ENCODE data around the gene BFSP1. TPM values are rescaled to one million over a fixed set of nuclear protein-coding genes. Genes with fewer than 3 reads are reported as not detected.

BFSP1 gene
- total RNA-seq, 1 donor: 2.9 TPM

- no peak for TF ChIP-seq CTCF (IDR thresholded peaks at IDR 0.05; ENCODE audit: extremely low read depth, low read depth, low read length)
- H3K4me2 ChIP-seq (ENCODE audit: insufficient read depth, low read length): no peak overlapping the region
- no peak overlapping the region for H2AFZ ChIP-seq (ENCODE audit: low read length)
- H3K4me3 ChIP-seq (ENCODE audit: insufficient read depth, low read length): no peak overlapping the region
- no peak overlapping the region for H3K27ac ChIP-seq (ENCODE audit: low read depth, low read length)
- peaks cover 16% of the 10 kb centered on the region for H3K4me1 ChIP-seq (ENCODE audit: insufficient read depth, low read length)
- H3K79me2 ChIP-seq (ENCODE audit: insufficient read depth, low read length): no peaks in the 10 kb centered on the region
- no peak for DNase-seq (ENCODE audit: insufficient read length, low spot score, missing footprints)
- H3K9me3 ChIP-seq (ENCODE audit: low read depth, low read length): no peaks in the 10 kb centered on the region
- H4K20me1 ChIP-seq (ENCODE audit: insufficient read depth, low read length): no peaks in the 10 kb centered on the region
- H3K36me3 ChIP-seq (ENCODE audit: insufficient read depth, low read length): no peaks in the 10 kb centered on the region
- H3K27me3 ChIP-seq (ENCODE audit: insufficient read depth, low read length): peaks cover 6% of the 10 kb centered on the region
These were observed 29.1 kb downstream of the BFSP1 start for GRCh38 chr20:17502105-17502504.

GRCh38 chr20:17501701-17502100 lies 29.5 kb downstream of the BFSP1 start:
- Histone ChIP-seq H3K36me3 (ENCODE audit: insufficient read depth, low read length) (no peaks in the 10 kb centered on the region), H3K4me2 (ENCODE audit: insufficient read depth, low read length) (no peak overlapping the region), H3K4me3 (ENCODE audit: insufficient read depth, low read length) (no peak overlapping the region), H3K27ac (ENCODE audit: low read depth, low read length) (no peak overlapping the region), H4K20me1 (ENCODE audit: insufficient read depth, low read length) (no peaks in the 10 kb centered on the region), H3K79me2 (ENCODE audit: insufficient read depth, low read length) (no peaks in the 10 kb centered on the region), H2AFZ (ENCODE audit: low read length) (no peak overlapping the region), H3K4me1 (ENCODE audit: insufficient read depth, low read length) (peaks cover 16% of the 10 kb centered on the region), H3K27me3 (ENCODE audit: insufficient read depth, low read length) (peaks cover 6% of the 10 kb centered on the region), H3K9me3 (ENCODE audit: low read depth, low read length) (no peaks in the 10 kb centered on the region)
- no peak for TF ChIP-seq CTCF (IDR thresholded peaks at IDR 0.05; ENCODE audit: extremely low read depth, low read depth, low read length)
- no peak for DNase-seq (ENCODE audit: insufficient read length, low spot score, missing footprints)

- no peak for TF ChIP-seq CTCF (IDR thresholded peaks at IDR 0.05; ENCODE audit: extremely low read depth, low read depth, low read length)
- Histone ChIP-seq H3K4me3 (ENCODE audit: insufficient read depth, low read length) (no peak overlapping the region), H3K27me3 (ENCODE audit: insufficient read depth, low read length) (peaks cover 6% of the 10 kb centered on the region), H3K79me2 (ENCODE audit: insufficient read depth, low read length) (no peaks in the 10 kb centered on the region), H3K9me3 (ENCODE audit: low read depth, low read length) (no peaks in the 10 kb centered on the region), H3K4me1 (ENCODE audit: insufficient read depth, low read length) (peaks cover 12% of the 10 kb centered on the region), H3K27ac (ENCODE audit: low read depth, low read length) (no peak overlapping the region), H4K20me1 (ENCODE audit: insufficient read depth, low read length) (no peaks in the 10 kb centered on the region), H2AFZ (ENCODE audit: low read length) (no peak overlapping the region), H3K36me3 (ENCODE audit: insufficient read depth, low read length) (no peaks in the 10 kb centered on the region), H3K4me2 (ENCODE audit: insufficient read depth, low read length) (no peak overlapping the region)
- DNase-seq (ENCODE audit: insufficient read length, low spot score, missing footprints): no peak
These were observed 30.4 kb downstream of the BFSP1 start for GRCh38 chr20:17500826-17501225.

- no peak overlapping the region for H3K27ac ChIP-seq (ENCODE audit: low read depth, low read length)
- no peak overlapping the region for H3K4me2 ChIP-seq (ENCODE audit: insufficient read depth, low read length)
- H4K20me1 ChIP-seq (ENCODE audit: insufficient read depth, low read length): no peaks in the 10 kb centered on the region
- H3K9me3 ChIP-seq (ENCODE audit: low read depth, low read length): no peaks in the 10 kb centered on the region
- H3K36me3 ChIP-seq (ENCODE audit: insufficient read depth, low read length): no peaks in the 10 kb centered on the region
- H3K4me1 ChIP-seq (ENCODE audit: insufficient read depth, low read length): peaks cover 8% of the 10 kb centered on the region
- H3K27me3 ChIP-seq (ENCODE audit: insufficient read depth, low read length): peaks cover 6% of the 10 kb centered on the region
- no peak for TF ChIP-seq CTCF (IDR thresholded peaks at IDR 0.05; ENCODE audit: extremely low read depth, low read depth, low read length)
- no peak for DNase-seq (ENCODE audit: insufficient read length, low spot score, missing footprints)
- no peak overlapping the region for H2AFZ ChIP-seq (ENCODE audit: low read length)
- H3K4me3 ChIP-seq (ENCODE audit: insufficient read depth, low read length): no peak overlapping the region
- no peaks in the 10 kb centered on the region for H3K79me2 ChIP-seq (ENCODE audit: insufficient read depth, low read length)
These were observed 30.9 kb downstream of the BFSP1 start for GRCh38 chr20:17500271-17500670.

All from osteoblast (primary cell).